Right lobe of liver (tissue), 6 donors: ENCODE results near the gene CACNA1B. TPM values are rescaled to one million over a fixed set of nuclear protein-coding genes. Genes with fewer than 3 reads are reported as not detected.

Experiments used
- ATAC-seq, 4 donors: fragments of 200-7000 bp; cut with Tn5 transposase; one replicate each; pipeline ENCODE4 v1.9.1; 2020; ENCODE audit warnings: mild to moderate bottlenecking in 4 of 4, moderate library complexity in 4 of 4
- DNase-seq, 3 donors: peaks; one replicate each; pipeline ENCODE4 v3.0.0-alpha.2; 2020
- H3K27ac ChIP-seq, 3 donors: fragments of 200-600 bp; one replicate each; pipeline ENCODE4 v1.8.0; 2022
- H3K27me3 ChIP-seq, 2 donors: fragments of 200-600 bp; one replicate each; pipeline ENCODE4 v1.8.0; 2022
- H3K36me3 ChIP-seq, 4 donors: fragments of 200-600 bp; sonication (generic) in 1 of 4; one replicate each; pipeline versions ENCODE4 v1.5.1 to v1.8.0; 2017 to 2022; ENCODE audit warnings: control low read depth in 1 of 4
- H3K4me1 ChIP-seq, 4 donors: fragments of 200-600 bp; sonication (generic) in 1 of 4; one replicate each; pipeline versions ENCODE4 v1.5.1 to v1.8.0; 2017 to 2022; ENCODE audit warnings: control low read depth in 1 of 4
- H3K4me3 ChIP-seq, 3 donors: fragments of 200-600 bp; one replicate each; pipeline ENCODE4 v1.8.0; 2022
- H3K9me3 ChIP-seq, 4 donors: fragments of 200-600 bp; sonication (generic) in 1 of 4; one replicate each; pipeline versions ENCODE4 v1.5.1 to v1.8.0; 2017 to 2022; ENCODE audit warnings: control low read depth in 1 of 4
- POLR2A ChIP-seq: fragments of 450-650 bp; IDR thresholded peaks from one replicate; pipeline ENCODE4 v1.6.1; 2017; ENCODE audit warnings: antibody characterized with exemption, mild to moderate bottlenecking
- WGBS: methylation state at CpG from one replicate; pipeline ENCODE4 v1.1.6; 2018; ENCODE audit warnings: low coverage, low lambda C conversion rate; ENCODE audit not compliant: insufficient coverage; ENCODE audit errors: missing lambda C conversion rate; 5-methylcytosine and 5-hydroxymethylcytosine counted together
- intact Hi-C, 2 donors: fragments of 100-400 bp; cut with DNase I; formaldehyde crosslinking; loops; one replicate each; pipeline versions ENCODE4 v1.11.2 to v1.14.1; 2022
- total RNA-seq, 6 experiments: library from RNA; depleted of rRNA in 2 of 6; stranded (reverse); fragments of >200 nt in 2 of 6; fragmentation: NEBNext Ultra II Directional in 3 of 6; extraction: Animal tissue kit (Norgen Biotek cat#: 25700) in 3 of 6; gene quantifications; one replicate each; pipeline versions ENCODE4 v1.1.0 to v1.2.4, GENCODE V29; 2016 to 2023
- TF ChIP-seq, protein P1 (sequence below), 4 donors: fragments of 200-600 bp in 3 of 4; fragments of 450-650 bp in 1 of 4; IDR thresholded peaks; one replicate each; pipeline versions ENCODE4 v1.5.1 to v1.8.0; 2016 to 2022; ENCODE audit warnings: antibody characterized with exemption in 4 of 4, mild to moderate bottlenecking in 2 of 4
- donor health status: DM: no; HTN: yes; CAD: no.
- donor health status: DM: no; HTN: no; CAD: no.
- donor health status: DM: no; HTN: no; CAD: no.
- donor health status: DM: no; HTN: yes; CAD: no.
- donor health status: DM: no; HTN: yes; CAD: no.

Gene CACNA1B
- total RNA-seq, 6 experiments from 2014 or later = not detected

DNA sequence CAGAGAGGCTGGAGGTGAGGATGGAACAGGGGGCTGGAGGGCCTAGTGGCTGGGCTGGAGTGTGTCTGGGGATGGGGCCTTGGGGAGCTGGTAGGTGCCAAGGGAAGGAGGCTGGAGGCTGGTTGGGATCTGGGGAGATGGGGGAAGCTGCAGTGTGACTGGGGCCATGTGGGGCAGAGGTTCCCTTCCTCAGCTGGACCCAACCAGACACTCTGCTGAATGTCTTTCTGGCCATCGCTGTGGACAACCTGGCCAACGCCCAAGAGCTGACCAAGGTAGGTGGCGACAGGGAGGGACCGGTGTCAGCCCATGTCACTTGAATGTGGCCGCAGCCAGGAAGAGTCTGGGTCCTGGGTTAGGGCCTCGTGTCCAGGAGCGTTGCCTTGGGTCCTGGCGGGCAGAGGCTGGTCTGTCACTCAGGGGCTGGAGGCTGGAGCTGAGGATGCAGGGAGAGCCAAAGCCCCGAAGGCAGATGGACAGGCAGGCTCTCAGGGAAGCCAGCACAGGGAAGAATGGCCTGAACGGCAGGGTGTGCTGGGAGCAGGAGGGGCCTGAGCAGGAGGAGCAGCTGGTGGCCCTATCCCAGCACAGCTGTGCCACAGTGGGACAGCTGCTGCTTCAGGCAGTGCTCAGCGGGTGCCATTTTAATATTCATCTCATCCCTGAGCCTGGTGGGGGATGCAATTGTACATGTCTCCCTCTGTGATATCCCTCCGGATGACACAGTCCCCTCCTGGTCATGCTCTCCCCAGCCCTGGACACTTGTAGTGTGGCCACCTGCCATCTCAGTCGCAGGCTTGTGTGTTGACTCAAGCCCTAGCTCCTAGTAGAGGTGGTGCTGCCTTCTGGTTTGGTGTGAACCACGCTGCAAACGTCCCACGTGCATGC, 132.5 kb downstream of the CACNA1B start:
- no peak overlapping the region for H3K4me3 ChIP-seq
- intact Hi-C loops = no loop called here

DNA sequence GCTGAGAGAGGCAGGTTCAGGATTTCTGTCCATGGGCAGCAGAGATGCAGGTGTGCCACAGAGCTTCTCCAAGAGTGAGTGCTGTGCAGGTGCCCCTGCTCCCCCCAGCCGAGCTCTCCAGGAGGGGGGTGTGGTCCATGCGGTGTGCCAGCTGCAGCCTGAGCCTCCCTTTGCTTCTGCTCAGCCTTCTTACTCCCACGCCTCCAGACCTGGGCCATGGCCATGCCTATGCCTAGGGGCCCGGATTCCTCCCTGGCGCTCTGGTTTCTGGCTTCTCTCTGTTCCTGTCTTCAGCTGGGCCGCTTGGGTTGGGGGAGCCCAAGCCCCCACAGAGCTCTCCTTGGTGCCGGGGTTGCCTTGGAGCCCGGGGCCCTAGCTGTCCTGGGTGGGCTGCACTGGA, 133.3 kb downstream of the CACNA1B start:
- no peaks in the 10 kb centered on the region for H3K27me3 ChIP-seq
- 79% methylated on average over 4 of the region's 8 CpGs for WGBS
- no peak overlapping the region for H3K27ac ChIP-seq
- no peak for ATAC-seq
- no peak for TF ChIP-seq POLR2A
- TF ChIP-seq, protein P1, sequence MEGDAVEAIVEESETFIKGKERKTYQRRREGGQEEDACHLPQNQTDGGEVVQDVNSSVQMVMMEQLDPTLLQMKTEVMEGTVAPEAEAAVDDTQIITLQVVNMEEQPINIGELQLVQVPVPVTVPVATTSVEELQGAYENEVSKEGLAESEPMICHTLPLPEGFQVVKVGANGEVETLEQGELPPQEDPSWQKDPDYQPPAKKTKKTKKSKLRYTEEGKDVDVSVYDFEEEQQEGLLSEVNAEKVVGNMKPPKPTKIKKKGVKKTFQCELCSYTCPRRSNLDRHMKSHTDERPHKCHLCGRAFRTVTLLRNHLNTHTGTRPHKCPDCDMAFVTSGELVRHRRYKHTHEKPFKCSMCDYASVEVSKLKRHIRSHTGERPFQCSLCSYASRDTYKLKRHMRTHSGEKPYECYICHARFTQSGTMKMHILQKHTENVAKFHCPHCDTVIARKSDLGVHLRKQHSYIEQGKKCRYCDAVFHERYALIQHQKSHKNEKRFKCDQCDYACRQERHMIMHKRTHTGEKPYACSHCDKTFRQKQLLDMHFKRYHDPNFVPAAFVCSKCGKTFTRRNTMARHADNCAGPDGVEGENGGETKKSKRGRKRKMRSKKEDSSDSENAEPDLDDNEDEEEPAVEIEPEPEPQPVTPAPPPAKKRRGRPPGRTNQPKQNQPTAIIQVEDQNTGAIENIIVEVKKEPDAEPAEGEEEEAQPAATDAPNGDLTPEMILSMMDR (IDR thresholded peaks at IDR 0.05) = no peak
- no peak overlapping the region for H3K4me3 ChIP-seq
- peak in 1 of 3 donors; percentile 33 for DNase-seq
- intact Hi-C loops = no loop called here
- H3K9me3 ChIP-seq = no peaks in the 10 kb centered on the region
- H3K36me3 ChIP-seq = no peaks in the 10 kb centered on the region
- H3K4me1 ChIP-seq = no peaks in the 10 kb centered on the region

More for the DNA sequence above, 132.5 kb downstream of the CACNA1B start:
- Histone ChIP-seq H3K4me1 (no peaks in the 10 kb centered on the region), H3K27me3 (no peaks in the 10 kb centered on the region), H3K9me3 (no peaks in the 10 kb centered on the region), H3K36me3 (no peaks in the 10 kb centered on the region), H3K27ac (no peak overlapping the region)
- ATAC-seq (no peak), DNase-seq (peak in 1 of 3 donors; percentile 31)
- TF ChIP-seq, protein P1 (IDR thresholded peaks at IDR 0.05) = no peak
- TF ChIP-seq POLR2A = no peak
- WGBS = 76% methylated on average over 3 of the region's 16 CpGs

DNA sequence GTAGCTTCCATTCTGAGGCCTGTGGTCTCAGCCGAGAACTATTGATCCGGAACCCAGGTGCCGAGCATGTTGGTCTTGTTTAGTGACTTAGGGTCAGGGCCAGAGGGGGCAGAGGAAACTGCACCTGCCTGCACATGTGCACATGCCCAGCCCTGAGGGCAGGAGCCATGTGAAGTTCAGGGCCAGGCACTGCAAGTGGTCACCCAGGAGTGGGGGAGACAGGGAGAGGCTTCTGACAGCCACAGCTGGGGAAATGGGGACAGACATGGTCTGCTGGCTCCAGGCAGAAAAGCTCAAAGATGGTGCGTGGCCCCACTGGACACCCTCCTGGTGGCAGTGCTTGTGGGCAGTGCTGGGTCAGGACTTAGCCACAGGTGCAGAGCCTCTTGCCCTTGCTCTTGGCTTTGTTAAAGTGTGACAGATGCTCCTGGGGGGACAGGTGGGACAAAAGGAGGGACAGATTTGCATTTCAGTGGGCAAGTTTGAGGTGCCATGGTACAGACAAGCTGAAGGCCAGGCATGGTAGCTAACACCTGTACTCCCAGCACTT, 134.4 kb downstream of the CACNA1B start:
- no peak for DNase-seq
- H3K4me3 ChIP-seq = no peak overlapping the region
- no peak overlapping the region for H3K27ac ChIP-seq
- H3K27me3 ChIP-seq = no peaks in the 10 kb centered on the region
- WGBS = 67% methylated on average over 1 of the region's 4 CpGs
- ATAC-seq = no peak
- H3K36me3 ChIP-seq = no peaks in the 10 kb centered on the region
- no peaks in the 10 kb centered on the region for H3K9me3 ChIP-seq
- TF ChIP-seq POLR2A = no peak
- TF ChIP-seq, protein P1 (IDR thresholded peaks at IDR 0.05) = no peak
- H3K4me1 ChIP-seq = no peaks in the 10 kb centered on the region
- intact Hi-C loops = no loop called here

DNA sequence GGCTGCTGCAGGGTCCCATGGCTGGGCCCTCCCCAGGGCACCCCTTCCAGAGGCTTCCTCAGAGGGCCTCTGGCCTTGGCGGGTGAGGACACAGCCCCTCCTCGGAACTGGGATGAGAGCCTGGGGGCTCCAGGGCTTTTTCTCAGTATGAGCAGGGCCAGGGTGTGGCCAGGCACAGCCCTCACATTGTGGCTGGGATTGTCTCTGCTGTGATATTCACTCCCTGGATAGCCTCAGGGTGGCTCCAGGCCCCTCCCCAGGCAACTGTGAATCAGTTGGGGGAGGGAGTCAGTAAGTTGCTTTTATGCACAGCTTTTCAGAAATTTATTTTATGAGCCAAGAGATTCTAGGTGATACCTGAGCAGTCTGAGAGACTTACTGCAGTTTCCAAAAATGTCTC, 135.7 kb downstream of the CACNA1B start:
- intact Hi-C loops = no loop called here
- Histone ChIP-seq H3K4me1 (no peaks in the 10 kb centered on the region), H3K27ac (no peak overlapping the region), H3K36me3 (no peaks in the 10 kb centered on the region), H3K4me3 (no peak overlapping the region), H3K27me3 (no peaks in the 10 kb centered on the region), H3K9me3 (no peaks in the 10 kb centered on the region)
- no CpG with 5 or more reads among the region's 2 CpGs for WGBS
- no peak for DNase-seq
- ATAC-seq = no peak
- TF ChIP-seq, protein P1 (IDR thresholded peaks at IDR 0.05) = no peak
- no peak for TF ChIP-seq POLR2A
